ENCODE measurements around the gene MSI2.

MSI2 gene

DNA sequence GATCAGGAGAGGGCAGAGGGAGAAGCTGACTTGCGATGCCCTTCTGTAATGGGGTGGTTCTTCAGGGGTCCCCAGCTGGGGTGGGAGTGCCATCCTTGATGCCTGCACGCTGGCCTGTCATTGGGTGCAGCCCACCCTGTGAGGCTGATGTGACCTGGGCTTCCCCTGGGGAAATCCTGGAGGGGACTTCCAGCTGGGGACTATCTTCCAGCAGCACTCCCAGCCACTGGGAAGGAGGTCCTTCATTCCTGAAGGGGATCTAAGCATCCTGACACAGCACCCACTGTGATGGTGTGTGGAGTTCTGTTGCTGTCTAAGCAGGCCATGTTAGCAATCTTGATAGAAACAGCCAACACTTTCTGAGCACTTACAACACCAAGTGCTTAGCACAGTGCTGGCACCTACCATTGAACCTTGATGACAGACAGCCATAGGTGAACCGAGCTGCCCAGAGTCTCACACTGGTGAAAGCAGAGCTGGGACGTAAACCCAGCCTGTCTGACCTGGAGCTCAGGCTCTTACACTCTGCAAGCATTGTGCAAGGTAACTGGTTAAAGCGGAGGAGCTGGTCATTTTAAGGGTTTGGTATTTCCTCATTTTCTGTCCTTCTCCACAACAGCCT lies 277.5 kb downstream of the MSI2 start:
- Histone ChIP-seq H3K4me1 (ENCODE audit: insufficient read depth, low read length) (peaks cover 44% of the 10 kb centered on the region), H2AFZ (ENCODE audit: low read depth, low read length) (no peak overlapping the region), H3K4me3 (ENCODE audit: low read length) (no peak overlapping the region), H3K9me3 (ENCODE audit: low read length) (no peaks in the 10 kb centered on the region), H3K36me3 (ENCODE audit: insufficient read depth, low read length) (peaks cover 14% of the 10 kb centered on the region), H3K27me3 (ENCODE audit: insufficient read depth, low read length) (no peaks in the 10 kb centered on the region)

DNA sequence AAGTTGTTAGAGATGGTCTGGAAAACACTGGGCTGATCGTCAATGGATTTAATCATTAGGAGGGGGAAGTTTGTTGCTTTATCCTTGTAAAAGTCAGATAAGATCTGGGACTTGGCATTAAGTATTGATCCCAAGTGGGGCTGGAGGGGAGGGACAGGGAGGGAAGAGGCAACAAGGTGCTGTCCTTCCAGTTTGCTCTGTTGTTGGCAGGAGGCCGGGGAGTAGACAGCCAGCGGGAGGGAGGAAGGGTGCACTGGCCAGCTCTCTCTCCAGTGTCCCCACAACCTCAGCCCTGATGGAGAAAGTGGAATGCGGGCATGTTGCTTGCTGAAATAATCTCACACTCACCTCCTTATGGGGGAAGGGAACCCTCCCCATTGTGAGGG lies 278.5 kb downstream of the MSI2 start:
- Histone ChIP-seq H3K4me3 (ENCODE audit: low read length) (no peak overlapping the region), H3K27me3 (ENCODE audit: insufficient read depth, low read length) (no peaks in the 10 kb centered on the region), H3K4me1 (ENCODE audit: insufficient read depth, low read length) (peaks cover 45% of the 10 kb centered on the region), H3K9me3 (ENCODE audit: low read length) (no peaks in the 10 kb centered on the region), H3K36me3 (ENCODE audit: insufficient read depth, low read length) (peaks cover 11% of the 10 kb centered on the region), H2AFZ (ENCODE audit: low read depth, low read length) (no peak overlapping the region)

DNA sequence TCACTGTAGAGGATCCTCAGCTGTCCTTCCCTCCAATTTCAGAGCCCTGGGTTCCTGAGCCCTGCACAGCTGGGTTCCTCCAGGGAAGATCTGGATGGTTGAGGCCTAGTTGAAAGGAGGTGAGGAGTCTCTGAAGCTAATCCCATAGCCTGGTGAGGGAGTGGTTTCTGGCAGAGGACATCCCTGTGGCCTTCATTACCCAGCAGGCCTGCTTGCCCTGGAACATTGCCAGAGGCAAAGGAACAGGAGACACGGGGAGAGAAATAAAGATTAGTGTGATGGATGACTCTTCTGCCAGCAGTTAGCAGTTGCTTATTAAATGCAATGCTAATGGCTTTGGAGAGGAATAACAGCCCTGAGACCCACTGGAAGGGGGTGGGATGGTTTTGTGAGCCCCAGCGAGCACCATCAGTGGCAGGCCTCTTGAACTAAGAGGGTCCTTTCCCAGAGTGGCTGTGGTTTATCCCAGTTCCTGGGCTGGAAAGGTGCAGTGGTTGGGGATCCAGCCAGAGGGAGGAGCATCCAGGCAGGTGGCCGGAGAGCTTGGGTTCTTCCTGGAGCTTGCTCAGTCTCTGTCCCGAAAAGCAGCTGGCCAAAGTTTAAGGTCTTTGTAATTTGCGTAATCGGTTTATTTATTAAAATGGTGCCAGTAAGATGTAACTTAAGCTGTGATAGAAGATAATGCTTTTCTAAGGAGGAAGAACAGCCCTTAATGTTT lies 279.1 kb downstream of the MSI2 start:
- H3K27me3 ChIP-seq (ENCODE audit: insufficient read depth, low read length): no peaks in the 10 kb centered on the region
- peaks cover 11% of the 10 kb centered on the region for H3K36me3 ChIP-seq (ENCODE audit: insufficient read depth, low read length)
- H3K4me1 ChIP-seq (ENCODE audit: insufficient read depth, low read length): peaks cover 40% of the 10 kb centered on the region
- H2AFZ ChIP-seq (ENCODE audit: low read depth, low read length): no peak overlapping the region
- no peak overlapping the region for H3K4me3 ChIP-seq (ENCODE audit: low read length)
- no peaks in the 10 kb centered on the region for H3K9me3 ChIP-seq (ENCODE audit: low read length)

DNA sequence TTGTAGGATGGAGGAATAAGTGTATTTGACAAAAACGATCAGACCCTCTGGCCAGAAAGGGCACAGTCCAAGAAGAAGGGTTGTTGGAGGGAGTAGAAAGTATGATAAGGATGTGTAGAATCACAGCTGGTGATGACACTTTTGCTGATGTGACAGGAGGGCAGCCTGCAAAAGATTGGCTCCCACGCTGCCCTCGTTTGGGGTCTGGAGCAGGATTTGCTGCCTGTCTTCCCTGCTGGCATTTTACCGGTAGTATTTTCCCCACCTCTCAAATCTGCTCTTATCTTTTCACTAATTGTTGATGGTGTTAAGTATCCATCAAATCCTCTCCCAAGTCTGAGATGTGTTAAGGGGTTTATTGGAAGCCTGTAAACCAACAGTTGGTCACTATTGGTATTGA lies 280.0 kb downstream of the MSI2 start:
- Histone ChIP-seq H3K4me1 (ENCODE audit: insufficient read depth, low read length) (peaks cover 42% of the 10 kb centered on the region), H2AFZ (ENCODE audit: low read depth, low read length) (no peak overlapping the region), H3K36me3 (ENCODE audit: insufficient read depth, low read length) (peaks cover 11% of the 10 kb centered on the region), H3K4me3 (ENCODE audit: low read length) (no peak overlapping the region), H3K9me3 (ENCODE audit: low read length) (no peaks in the 10 kb centered on the region), H3K27me3 (ENCODE audit: insufficient read depth, low read length) (no peaks in the 10 kb centered on the region)

DNA sequence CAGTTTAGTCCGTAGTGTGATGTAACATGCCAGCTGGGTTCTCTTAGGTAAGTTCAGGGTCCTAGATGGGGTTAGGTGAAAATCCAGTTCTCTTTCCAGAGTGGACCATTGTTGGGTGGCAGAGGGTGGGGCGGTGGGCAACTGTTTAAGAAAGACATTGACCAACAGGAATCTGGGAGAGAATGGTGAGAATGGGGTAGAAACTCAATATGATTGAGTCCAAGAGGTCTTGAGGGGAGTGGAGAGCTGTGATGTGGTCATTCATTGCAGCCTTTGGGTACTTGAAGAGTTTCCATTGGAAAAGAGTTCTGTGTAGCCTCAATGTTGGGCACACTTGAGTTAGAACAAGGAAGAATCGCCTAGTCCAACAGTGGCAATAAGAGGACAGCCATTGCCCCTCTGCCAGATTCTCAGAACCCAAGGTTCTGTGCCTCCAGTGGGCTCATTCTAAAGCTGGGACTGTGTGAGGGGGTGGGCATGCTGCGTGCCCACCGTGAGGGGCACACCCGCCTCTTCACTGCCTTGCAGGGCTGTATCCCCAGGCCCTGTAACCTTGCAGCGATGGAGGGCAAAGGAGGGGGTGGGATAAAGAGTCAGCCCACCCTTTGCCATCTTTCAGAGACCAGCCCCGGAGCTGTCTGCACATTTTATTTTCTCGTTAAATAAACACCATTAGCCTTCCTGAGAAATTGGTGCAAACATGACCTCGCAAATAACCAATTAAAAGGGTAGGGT lies 280.6 kb downstream of the MSI2 start:
- peaks cover 49% of the 10 kb centered on the region for H3K4me1 ChIP-seq (ENCODE audit: insufficient read depth, low read length)
- H3K27me3 ChIP-seq (ENCODE audit: insufficient read depth, low read length): no peaks in the 10 kb centered on the region
- H3K36me3 ChIP-seq (ENCODE audit: insufficient read depth, low read length): peaks cover 8% of the 10 kb centered on the region
- H3K4me3 ChIP-seq (ENCODE audit: low read length): no peak overlapping the region
- H3K9me3 ChIP-seq (ENCODE audit: low read length): no peaks in the 10 kb centered on the region
- no peak overlapping the region for H2AFZ ChIP-seq (ENCODE audit: low read depth, low read length)

DNA sequence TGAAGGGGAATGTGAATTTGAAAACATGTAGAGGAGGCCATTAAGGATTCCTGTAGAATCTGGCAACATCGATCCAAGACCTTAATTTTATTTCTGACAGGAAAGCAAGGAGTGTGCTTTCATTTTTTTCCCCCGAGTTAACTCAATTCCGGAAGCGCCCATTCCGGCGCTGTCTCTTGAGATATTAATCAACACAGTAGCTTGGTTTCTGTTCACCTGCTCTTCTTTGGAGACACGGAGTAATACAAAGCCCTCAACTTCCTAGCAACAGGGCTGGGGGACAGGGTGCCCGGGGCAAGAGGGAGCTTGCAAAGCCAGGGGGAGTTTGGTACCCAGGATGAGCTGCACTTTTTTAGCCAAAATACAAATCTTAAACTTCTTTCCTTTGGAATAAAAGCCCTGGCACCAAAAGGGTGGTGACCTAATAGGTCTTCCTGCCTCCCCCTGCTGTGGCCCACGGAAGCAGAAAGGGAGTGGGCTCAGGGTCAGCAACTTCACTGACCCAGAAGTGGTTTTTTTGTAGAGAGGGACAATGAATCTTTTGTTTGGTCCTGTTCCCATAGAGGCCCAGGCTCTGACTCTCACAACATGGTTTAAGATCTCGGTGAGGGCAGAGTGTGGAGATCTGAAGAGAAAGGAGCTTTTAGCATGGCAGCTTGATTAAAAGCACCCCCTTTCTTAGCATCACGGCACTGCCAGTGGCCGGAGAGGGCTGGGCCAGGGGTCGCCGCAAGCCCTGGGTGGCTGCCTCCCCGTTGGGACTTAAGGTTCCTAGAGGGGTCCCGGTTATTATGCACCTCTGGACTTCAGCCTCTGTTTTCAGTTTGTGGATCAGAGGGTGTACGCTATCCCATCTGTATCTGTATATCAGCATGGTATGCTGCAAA lies 281.4 kb downstream of the MSI2 start:
- H3K36me3 ChIP-seq (ENCODE audit: insufficient read depth, low read length): peaks cover 2% of the 10 kb centered on the region
- H3K9me3 ChIP-seq (ENCODE audit: low read length): no peaks in the 10 kb centered on the region
- H2AFZ ChIP-seq (ENCODE audit: low read depth, low read length): no peak overlapping the region
- H3K4me3 ChIP-seq (ENCODE audit: low read length): no peak overlapping the region
- H3K27me3 ChIP-seq (ENCODE audit: insufficient read depth, low read length): no peaks in the 10 kb centered on the region
- H3K4me1 ChIP-seq (ENCODE audit: insufficient read depth, low read length): peaks cover 53% of the 10 kb centered on the region

DNA sequence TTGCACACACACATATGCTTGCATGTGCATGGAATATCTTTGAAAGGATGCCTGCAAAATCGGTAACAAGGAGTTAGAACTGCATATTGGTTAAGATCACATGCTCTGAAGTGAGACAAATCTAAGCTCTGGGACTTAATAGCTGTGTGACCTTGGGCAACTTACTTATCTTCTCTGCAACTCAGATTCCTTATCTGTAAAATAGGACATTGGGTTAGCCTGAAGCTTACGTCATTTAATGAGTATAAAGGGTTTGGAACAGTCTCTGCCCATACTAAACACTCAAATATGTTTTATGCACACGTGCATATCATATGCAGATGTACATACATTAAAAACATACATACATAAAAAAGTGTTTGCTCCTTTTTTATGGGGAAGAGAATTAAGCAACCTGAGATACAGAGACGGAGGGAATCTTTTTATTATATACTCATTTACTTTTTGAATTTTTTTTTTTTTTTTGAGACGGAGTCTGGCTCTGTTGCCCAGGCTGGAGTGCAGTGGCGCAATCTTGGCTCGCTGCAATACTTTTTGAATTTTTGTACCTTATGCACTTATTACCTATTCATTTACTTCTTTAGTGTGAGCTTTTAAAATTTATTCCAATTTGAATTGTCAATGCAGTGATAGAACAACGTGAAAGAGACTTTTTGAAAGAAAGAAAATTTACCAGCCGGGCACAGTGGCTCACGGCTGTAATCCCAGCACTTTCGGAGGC lies 282.6 kb downstream of the MSI2 start:
- peaks cover 59% of the 10 kb centered on the region for H3K4me1 ChIP-seq (ENCODE audit: insufficient read depth, low read length)
- H2AFZ ChIP-seq (ENCODE audit: low read depth, low read length): no peak overlapping the region
- no peaks in the 10 kb centered on the region for H3K9me3 ChIP-seq (ENCODE audit: low read length)
- no peaks in the 10 kb centered on the region for H3K27me3 ChIP-seq (ENCODE audit: insufficient read depth, low read length)
- no peak overlapping the region for H3K4me3 ChIP-seq (ENCODE audit: low read length)
- H3K36me3 ChIP-seq (ENCODE audit: insufficient read depth, low read length): no peaks in the 10 kb centered on the region

DNA sequence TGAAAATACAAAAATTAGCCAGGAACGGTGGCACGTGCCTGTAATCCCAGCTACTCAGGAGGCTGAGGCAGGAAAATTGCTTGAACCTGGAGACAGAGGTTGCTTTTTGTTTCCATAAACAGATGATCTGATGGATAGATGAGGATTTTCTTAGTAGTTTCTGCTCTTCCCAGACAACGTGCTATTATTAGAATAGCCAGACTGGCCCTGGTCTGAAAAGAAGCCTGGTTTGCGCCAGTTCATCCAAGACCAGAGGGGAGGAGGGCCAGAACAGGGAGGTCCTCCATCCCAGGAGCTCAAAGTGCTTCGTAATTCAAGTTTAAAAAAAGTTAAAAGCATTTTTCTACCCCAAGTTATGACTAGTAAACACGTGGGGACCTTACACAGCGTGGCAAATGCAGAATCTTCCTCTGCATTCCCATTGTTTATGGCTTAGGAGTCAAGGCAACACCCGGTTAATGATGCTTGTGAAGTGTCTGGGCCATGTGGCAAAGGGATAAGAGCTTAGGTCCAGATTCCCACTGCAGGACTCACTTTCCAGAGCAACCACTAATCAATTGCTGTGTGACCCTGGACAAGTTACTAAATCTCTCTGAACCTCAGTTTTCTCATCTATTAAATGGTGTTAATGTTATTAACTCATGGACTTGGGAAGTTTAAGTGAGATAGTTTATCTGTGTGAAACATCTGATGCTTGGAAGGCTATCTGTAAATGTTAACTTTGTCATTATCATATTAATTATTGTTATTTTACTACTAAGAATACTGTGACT lies 283.4 kb downstream of the MSI2 start:
- H3K9me3 ChIP-seq (ENCODE audit: low read length): no peaks in the 10 kb centered on the region
- no peak overlapping the region for H3K4me3 ChIP-seq (ENCODE audit: low read length)
- H3K4me1 ChIP-seq (ENCODE audit: insufficient read depth, low read length): peaks cover 68% of the 10 kb centered on the region
- no peak overlapping the region for H2AFZ ChIP-seq (ENCODE audit: low read depth, low read length)
- no peaks in the 10 kb centered on the region for H3K36me3 ChIP-seq (ENCODE audit: insufficient read depth, low read length)
- H3K27me3 ChIP-seq (ENCODE audit: insufficient read depth, low read length): no peaks in the 10 kb centered on the region

DNA sequence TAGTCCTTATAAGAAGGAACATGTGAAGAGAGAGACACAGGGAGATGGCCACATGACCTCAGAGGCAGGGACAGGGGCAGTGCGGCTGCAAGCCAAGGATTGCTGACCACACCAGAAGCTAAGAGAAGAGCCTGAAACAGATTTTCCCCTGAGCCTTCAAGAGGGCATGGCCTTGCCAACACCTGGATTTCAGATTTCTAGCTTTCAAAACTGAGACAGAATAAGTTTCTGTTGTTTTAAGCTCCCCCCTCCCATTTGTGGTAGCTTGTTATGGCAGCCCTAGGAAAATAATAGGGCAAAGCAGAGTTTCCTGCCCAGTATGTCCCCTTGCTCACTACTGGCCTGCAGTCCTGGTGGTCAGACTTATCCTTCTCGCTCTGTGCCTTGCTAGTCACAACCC lies 284.3 kb downstream of the MSI2 start:
- Histone ChIP-seq H3K36me3 (ENCODE audit: insufficient read depth, low read length) (no peaks in the 10 kb centered on the region), H3K4me1 (ENCODE audit: insufficient read depth, low read length) (peaks cover 76% of the 10 kb centered on the region), H3K4me3 (ENCODE audit: low read length) (no peak overlapping the region), H3K9me3 (ENCODE audit: low read length) (no peaks in the 10 kb centered on the region), H3K27me3 (ENCODE audit: insufficient read depth, low read length) (no peaks in the 10 kb centered on the region), H2AFZ (ENCODE audit: low read depth, low read length) (no peak overlapping the region)

DNA sequence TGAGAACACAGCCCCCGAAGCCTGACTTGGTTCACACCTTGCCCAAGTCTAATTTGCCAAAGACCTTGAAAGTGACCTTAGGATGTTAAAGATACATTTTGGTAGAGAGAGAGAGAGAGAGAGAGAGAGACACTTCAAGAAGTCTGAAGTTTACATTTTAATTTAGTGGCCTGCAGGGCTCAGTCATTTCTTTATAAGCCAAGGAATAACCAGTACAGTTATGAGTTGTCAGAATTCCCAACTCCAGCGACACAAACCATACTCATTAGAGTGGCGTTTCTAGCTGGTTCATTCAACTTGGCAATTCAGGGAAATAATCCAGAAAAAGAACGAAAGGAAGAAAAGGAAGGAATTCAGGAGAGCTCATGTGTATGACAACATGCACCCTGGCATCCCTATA lies 284.7 kb downstream of the MSI2 start:
- H3K4me3 ChIP-seq (ENCODE audit: low read length): no peak overlapping the region
- H3K36me3 ChIP-seq (ENCODE audit: insufficient read depth, low read length): no peaks in the 10 kb centered on the region
- H3K27me3 ChIP-seq (ENCODE audit: insufficient read depth, low read length): no peaks in the 10 kb centered on the region
- no peaks in the 10 kb centered on the region for H3K9me3 ChIP-seq (ENCODE audit: low read length)
- H3K4me1 ChIP-seq (ENCODE audit: insufficient read depth, low read length): peaks cover 81% of the 10 kb centered on the region
- no peak overlapping the region for H2AFZ ChIP-seq (ENCODE audit: low read depth, low read length)

DNA sequence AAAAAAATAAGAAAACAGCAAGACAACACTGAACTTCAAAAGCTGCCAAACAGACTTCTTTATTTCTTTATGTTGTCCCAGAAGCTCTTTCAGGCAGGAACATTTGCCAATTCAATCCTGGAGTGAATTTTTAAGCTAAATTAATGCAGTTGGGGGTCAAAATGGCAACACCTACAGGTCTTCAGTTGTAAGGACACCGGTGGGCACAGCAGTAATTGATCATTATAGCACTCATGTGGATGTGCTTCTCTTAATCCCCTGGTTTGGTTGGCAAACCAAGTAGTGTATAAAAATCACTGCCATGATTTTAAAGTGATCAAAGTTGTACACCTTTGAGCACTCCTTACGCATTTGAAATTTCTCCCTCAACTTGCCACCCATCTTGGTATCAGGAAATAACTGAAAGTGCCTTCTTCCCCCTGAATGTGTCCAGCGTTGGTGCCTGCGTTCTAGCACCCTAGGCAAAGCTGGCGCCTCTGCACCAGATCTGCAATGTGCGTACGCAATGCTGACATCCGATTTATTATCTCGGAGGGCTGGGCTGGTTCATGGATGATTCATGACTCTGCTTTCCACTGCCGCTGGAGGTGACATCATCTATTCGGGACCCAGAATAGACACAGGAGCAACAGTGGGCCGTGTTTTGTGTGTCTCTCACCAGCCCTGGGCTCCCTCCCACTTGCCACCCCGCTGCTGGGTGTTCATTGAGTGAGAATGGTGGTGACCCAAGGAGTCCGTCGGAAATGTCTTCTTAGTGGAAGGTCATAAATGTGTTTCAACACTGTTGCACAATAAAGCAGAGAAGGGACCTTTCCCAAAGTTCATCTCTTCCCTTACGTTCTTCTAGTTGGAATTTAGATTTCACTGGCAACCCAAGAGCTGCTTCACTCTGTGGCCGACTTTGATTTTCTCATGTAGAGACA lies 285.4 kb downstream of the MSI2 start:
- Histone ChIP-seq H3K27me3 (ENCODE audit: insufficient read depth, low read length) (no peaks in the 10 kb centered on the region), H3K4me3 (ENCODE audit: low read length) (no peak overlapping the region), H2AFZ (ENCODE audit: low read depth, low read length) (no peak overlapping the region), H3K9me3 (ENCODE audit: low read length) (no peaks in the 10 kb centered on the region), H3K36me3 (ENCODE audit: insufficient read depth, low read length) (no peaks in the 10 kb centered on the region), H3K4me1 (ENCODE audit: insufficient read depth, low read length) (peaks cover 81% of the 10 kb centered on the region)
